HG03103 (cell line): Measurements from ENCODE around the gene UNC93B1.

ENCODE experiments used
- ATAC-seq: cut with Tn5 transposase; IDR thresholded peaks from one replicate; pipeline ENCODE4 v1.9.1; 2021; ENCODE audit warnings: low read depth; ENCODE audit not compliant: unreplicated experiment

Gene UNC93B1

GRCh38 chr11:68003846-68004550, at the start of gene UNC93B1:
Gene UNC93B1 (minus strand): TSS chr11:68004097. CDS start chr11:68004043, 54 bp downstream.
- peak; percentile 45 for ATAC-seq

- no peak for ATAC-seq
Measured at GRCh38 chr11:68053117-68053516, 49.2 kb upstream of the UNC93B1 start.

GRCh38 chr11:68052137-68052873, 48.4 kb upstream of the UNC93B1 start:
- ATAC-seq = no peak

GRCh38 chr11:68051191-68052136, 47.6 kb upstream of the UNC93B1 start:
- ATAC-seq = no peak

- no peak for ATAC-seq
Measured at GRCh38 chr11:68050371-68050841, 46.5 kb upstream of the UNC93B1 start.

- ATAC-seq = no peak
Measured at GRCh38 chr11:68049509-68050370, 45.8 kb upstream of the UNC93B1 start.

GRCh38 chr11:68048681-68049508, 45.0 kb upstream of the UNC93B1 start:
- no peak for ATAC-seq

GRCh38 chr11:68047437-68048290, 43.8 kb upstream of the UNC93B1 start:
- ATAC-seq = no peak

- no peak for ATAC-seq
Measured at GRCh38 chr11:68044898-68045351, 41.0 kb upstream of the UNC93B1 start.

- ATAC-seq = no peak
Measured at GRCh38 chr11:68044145-68044813, 40.4 kb upstream of the UNC93B1 start.

- no peak for ATAC-seq
Measured at GRCh38 chr11:68043349-68044144, 39.6 kb upstream of the UNC93B1 start.

- ATAC-seq = no peak
Measured at GRCh38 chr11:68043029-68043348, 39.1 kb upstream of the UNC93B1 start.

- no peak for ATAC-seq
Measured at GRCh38 chr11:68042219-68043028, 38.5 kb upstream of the UNC93B1 start.

- ATAC-seq = no peak
Measured at GRCh38 chr11:68041617-68042218, 37.8 kb upstream of the UNC93B1 start.

- no peak for ATAC-seq
Measured at GRCh38 chr11:68040957-68041591, 37.2 kb upstream of the UNC93B1 start.
